ENCODE measurements around the gene SLC6A3.

SLC6A3 gene

GRCh38 chr5:1468247-1468612 is 23.0 kb upstream of the SLC6A3 start:
- Histone ChIP-seq H3K4me3 (no peak overlapping the region), H3K27me3 (no peaks in the 10 kb centered on the region), H3K27ac (no peak overlapping the region), H3K9me3 (no peaks in the 10 kb centered on the region), H3K36me3 (peaks cover 26 to 78% (median 54%) of the 10 kb centered on the region in 3 donors), H3K4me1 (no peaks in the 10 kb centered on the region)
- intact Hi-C loops (cut with DNase I; ENCODE audit: low total_unique reads) = no loop called here
- peak in 1 of 2 donors; percentile 1 for DNase-seq
- TF ChIP-seq, protein P1, sequence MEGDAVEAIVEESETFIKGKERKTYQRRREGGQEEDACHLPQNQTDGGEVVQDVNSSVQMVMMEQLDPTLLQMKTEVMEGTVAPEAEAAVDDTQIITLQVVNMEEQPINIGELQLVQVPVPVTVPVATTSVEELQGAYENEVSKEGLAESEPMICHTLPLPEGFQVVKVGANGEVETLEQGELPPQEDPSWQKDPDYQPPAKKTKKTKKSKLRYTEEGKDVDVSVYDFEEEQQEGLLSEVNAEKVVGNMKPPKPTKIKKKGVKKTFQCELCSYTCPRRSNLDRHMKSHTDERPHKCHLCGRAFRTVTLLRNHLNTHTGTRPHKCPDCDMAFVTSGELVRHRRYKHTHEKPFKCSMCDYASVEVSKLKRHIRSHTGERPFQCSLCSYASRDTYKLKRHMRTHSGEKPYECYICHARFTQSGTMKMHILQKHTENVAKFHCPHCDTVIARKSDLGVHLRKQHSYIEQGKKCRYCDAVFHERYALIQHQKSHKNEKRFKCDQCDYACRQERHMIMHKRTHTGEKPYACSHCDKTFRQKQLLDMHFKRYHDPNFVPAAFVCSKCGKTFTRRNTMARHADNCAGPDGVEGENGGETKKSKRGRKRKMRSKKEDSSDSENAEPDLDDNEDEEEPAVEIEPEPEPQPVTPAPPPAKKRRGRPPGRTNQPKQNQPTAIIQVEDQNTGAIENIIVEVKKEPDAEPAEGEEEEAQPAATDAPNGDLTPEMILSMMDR (IDR thresholded peaks at IDR 0.05) = peak in 1 of 2 experiments; percentile 22

GRCh38 chr5:1467341-1468246 is 22.4 kb upstream of the SLC6A3 start:
- H3K27ac ChIP-seq = no peak overlapping the region
- H3K27me3 ChIP-seq = no peaks in the 10 kb centered on the region
- no peaks in the 10 kb centered on the region for H3K9me3 ChIP-seq
- peaks cover 32 to 78% (median 56%) of the 10 kb centered on the region in 3 donors for H3K36me3 ChIP-seq
- TF ChIP-seq, protein P1 (IDR thresholded peaks at IDR 0.05) = no peak
- H3K4me1 ChIP-seq = no peaks in the 10 kb centered on the region
- peak in 1 of 2 donors; percentile 55 for DNase-seq
- intact Hi-C loops (cut with DNase I; ENCODE audit: low total_unique reads) = no loop called here
- H3K4me3 ChIP-seq = no peak overlapping the region

DNA sequence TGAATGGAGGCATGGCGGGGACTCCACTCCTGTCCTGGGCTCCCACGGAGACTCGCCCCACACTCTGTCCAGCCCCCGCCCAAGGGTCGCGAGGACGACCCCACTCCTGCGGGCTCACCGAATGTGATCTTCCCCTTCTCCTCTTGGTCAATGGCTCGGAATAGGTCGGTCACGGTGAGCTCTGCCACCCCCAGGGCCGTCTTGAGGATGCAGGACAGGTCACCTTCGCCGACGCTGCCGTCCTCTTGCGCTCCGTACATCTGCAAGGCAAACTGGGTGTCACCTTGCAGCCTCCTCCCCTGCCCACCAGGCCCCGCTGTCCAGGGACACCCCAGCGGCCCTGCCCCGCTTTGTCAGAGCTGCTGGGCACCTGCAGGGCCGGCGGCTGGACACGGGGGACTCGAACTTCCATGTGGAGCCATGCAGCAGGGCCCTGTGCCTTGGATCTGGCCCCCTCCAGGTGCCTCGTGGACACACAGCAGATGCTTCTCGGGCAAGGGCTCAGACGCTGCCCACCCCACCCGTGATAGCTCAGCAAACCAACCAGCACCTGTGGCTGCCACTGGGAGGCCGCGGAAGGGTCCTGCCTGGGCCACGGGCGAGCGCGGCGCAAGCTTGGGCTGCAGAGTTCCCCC is 21.5 kb upstream of the SLC6A3 start:
- no peaks in the 10 kb centered on the region for H3K27me3 ChIP-seq
- no peak overlapping the region for H3K27ac ChIP-seq
- H3K4me3 ChIP-seq = no peak overlapping the region
- intact Hi-C loops (cut with DNase I; ENCODE audit: low total_unique reads) = no loop called here
- TF ChIP-seq, protein P1 (IDR thresholded peaks at IDR 0.05) = no peak
- H3K9me3 ChIP-seq = no peaks in the 10 kb centered on the region
- H3K4me1 ChIP-seq = no peaks in the 10 kb centered on the region
- DNase-seq = peak; percentile 17 to 59
- H3K36me3 ChIP-seq = peaks cover 40 to 78% (median 61%) of the 10 kb centered on the region in 3 donors

DNA sequence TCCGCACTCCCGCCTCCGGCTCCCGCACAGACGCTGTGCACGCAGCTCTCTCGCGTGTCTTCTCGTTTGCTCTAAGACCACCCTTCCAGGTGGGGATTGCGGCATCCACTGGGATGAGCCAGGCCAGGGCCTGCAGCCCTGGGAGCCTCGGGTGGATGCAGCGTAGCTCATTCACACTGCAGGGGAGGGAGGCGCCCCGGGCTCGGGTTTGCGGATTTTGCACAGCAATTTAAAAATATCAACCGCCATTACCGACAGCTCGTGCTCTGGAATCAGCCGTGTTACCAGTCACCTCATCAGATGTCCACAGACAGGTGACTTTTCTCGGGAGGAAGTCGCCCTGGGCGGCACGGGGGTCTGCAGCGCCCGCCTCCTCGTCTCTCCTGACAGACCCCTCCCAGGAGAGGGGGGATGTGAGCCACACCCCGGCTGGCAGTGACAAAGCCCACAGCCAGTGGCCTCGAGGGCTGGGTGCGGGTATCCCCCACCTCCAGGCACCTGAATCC is 20.8 kb upstream of the SLC6A3 start:
- intact Hi-C loops (cut with DNase I; ENCODE audit: low total_unique reads) = no loop called here
- Histone ChIP-seq H3K27ac (no peak overlapping the region), H3K36me3 (peaks cover 47 to 79% (median 62%) of the 10 kb centered on the region in 3 donors), H3K4me3 (no peak overlapping the region), H3K27me3 (no peaks in the 10 kb centered on the region), H3K4me1 (no peaks in the 10 kb centered on the region), H3K9me3 (no peaks in the 10 kb centered on the region)
- peak in 1 of 2 donors; percentile 59 for DNase-seq
- TF ChIP-seq, protein P1 (IDR thresholded peaks at IDR 0.05) = no peak

- Histone ChIP-seq H3K9me3 (no peaks in the 10 kb centered on the region), H3K27ac (no peak overlapping the region), H3K4me3 (no peak overlapping the region), H3K27me3 (no peaks in the 10 kb centered on the region), H3K36me3 (peaks cover 56 to 79% (median 60%) of the 10 kb centered on the region in 3 donors), H3K4me1 (no peaks in the 10 kb centered on the region)
- TF ChIP-seq, protein P1 (IDR thresholded peaks at IDR 0.05) = no peak
- DNase-seq = peak; percentile 2 to 13
- intact Hi-C loops (cut with DNase I; ENCODE audit: low total_unique reads) = no loop called here
These were observed 19.9 kb upstream of the SLC6A3 start for GRCh38 chr5:1465117-1465516.

Measured in tibial artery (tissue), 4 donors.